Mesodermal cell (in vitro differentiated cells): ENCODE results near the gene PGPEP1.
"Not testable (repeated sequence)": the region's sequence is repeated elsewhere in the genome, so short reads cannot be mapped to it uniquely, and the experiment has no call there.

Experiments
- H3K27ac ChIP-seq: 2 replicates; pipeline ENCODE4 v1.7.0; 2013; ENCODE audit warnings: mild to moderate bottlenecking, low read depth, low read length, moderate library complexity; ENCODE audit not compliant: severe bottlenecking
- H3K36me3 ChIP-seq: 2 replicates; pipeline ENCODE4 v1.7.1; 2013; ENCODE audit warnings: mild to moderate bottlenecking, low read length, moderate library complexity; ENCODE audit not compliant: control insufficient read depth, insufficient read depth
- H3K4me1 ChIP-seq: one replicate; pipeline ENCODE4 v1.7.1; 2013; ENCODE audit warnings: mild to moderate bottlenecking, low read length; ENCODE audit not compliant: insufficient read depth, control insufficient read depth, poor library complexity, severe bottlenecking
- H3K4me3 ChIP-seq: 2 replicates; pipeline ENCODE4 v1.7.0; 2013; ENCODE audit warnings: low read length, control low read depth, mild to moderate bottlenecking; ENCODE audit not compliant: insufficient read depth, poor library complexity, severe bottlenecking; ENCODE audit errors: extremely low read depth
- H3K9me3 ChIP-seq: 2 replicates; pipeline ENCODE4 v1.7.1; 2013; ENCODE audit warnings: mild to moderate bottlenecking, low read length, moderate library complexity; ENCODE audit not compliant: control insufficient read depth
- WGBS, 2 experiments: methylation state at CpG; one replicate each; pipeline ENCODE4 v1.1.5; 2013; ENCODE audit warnings: missing lambda C conversion rate in 2 of 2; ENCODE audit not compliant: insufficient coverage in 2 of 2; 5-methylcytosine and 5-hydroxymethylcytosine counted together

The PGPEP1 gene

DNA sequence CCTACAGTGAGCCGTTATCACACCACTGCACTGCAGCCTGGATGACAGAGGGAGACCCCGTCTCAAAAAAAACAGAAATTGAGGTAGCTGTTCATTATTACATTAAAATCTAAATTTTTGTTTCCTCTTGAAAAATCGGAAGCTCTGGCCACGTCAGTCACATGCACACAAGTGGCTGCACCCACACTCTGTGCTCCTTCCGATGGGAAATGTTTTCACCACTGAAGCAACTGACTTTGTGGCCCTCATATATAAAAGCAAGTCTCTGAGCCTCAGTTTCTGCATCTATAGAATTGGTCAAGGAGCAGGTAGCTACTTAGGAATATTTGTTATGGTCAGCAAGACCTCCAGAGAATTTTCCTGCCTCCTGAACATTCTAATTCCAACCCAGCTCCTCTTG, 52.5 kb downstream of the PGPEP1 start:
- Histone ChIP-seq H3K9me3 (no peaks in the 10 kb centered on the region), H3K4me1 (no peaks in the 10 kb centered on the region), H3K27ac (no peak overlapping the region), H3K36me3 (peaks cover 11% of the 10 kb centered on the region), H3K4me3 (no peak overlapping the region)
- WGBS, 2 experiments: 95 to 100% methylated on average over 3 to 4 of the region's 5 CpGs

DNA sequence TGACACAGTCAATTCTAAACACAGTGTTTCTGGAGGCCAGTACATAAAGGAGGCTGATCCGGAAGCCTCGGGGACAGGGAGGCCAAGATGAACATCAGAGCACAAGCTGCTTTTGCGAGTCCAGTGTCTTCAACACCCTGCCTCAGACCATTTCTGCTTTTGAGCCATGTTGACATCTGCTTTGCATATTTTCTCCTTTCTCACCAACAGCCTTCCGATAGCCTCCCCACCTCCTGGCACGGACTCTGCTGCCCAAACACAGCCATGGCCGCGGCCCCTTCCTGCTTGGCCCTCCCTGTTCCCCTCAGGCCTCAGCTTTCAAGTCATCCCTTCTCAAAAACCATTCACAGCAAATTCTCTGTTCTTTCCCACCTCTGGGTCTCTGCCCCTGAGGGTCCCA, 53.4 kb downstream of the PGPEP1 start:
- peaks cover 8% of the 10 kb centered on the region for H3K36me3 ChIP-seq

DNA sequence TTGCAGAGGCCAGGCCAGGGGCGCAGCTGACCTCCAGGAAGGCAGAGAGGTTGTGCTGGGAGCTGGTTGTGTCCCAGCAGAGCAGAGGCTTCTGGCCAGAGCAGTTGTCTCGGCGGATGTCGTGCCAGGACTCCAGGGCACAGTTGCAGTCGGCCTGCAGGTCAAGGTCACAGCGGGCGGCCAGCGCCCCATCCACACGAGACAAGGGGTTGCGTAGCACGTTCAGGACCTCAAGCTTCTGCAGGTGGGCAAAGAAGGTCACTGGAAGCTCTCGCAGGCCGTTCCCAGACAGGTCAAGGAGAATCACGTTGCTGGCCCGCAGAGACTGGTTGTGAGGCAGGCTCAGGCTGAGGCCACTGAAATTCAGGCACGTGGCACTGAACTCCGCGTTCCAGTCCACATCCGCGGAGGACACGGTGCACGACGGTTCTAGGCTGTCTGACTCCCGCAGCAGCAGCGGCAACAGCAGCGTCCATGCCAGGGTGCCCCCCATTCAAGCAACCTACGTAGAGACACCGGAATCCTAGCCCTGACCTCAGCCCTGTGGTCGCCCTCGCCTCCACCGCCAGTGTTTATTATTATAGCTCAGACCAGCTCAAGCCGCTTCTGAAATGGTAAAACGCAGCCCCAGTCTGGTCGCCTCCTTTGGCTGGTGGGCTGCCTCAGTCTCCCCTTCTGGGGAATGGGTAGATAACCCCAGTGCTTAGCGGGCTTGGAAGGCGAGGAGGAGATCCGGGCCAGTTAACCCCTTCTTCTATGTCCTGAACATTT, 56.3 kb downstream of the PGPEP1 start:
- Histone ChIP-seq H3K4me3 (no peak overlapping the region), H3K9me3 (no peaks in the 10 kb centered on the region)
- WGBS, 2 experiments: 87 to 89% methylated on average over 32 to 35 of the region's 37 CpGs

More for the DNA sequence above, 53.4 kb downstream of the PGPEP1 start:
- Histone ChIP-seq H3K4me3 (no peak overlapping the region), H3K4me1 (no peaks in the 10 kb centered on the region), H3K9me3 (no peaks in the 10 kb centered on the region), H3K27ac (no peak overlapping the region)
- 87 to 89% methylated on average over 7 of the region's 7 CpGs for WGBS, 2 experiments

DNA sequence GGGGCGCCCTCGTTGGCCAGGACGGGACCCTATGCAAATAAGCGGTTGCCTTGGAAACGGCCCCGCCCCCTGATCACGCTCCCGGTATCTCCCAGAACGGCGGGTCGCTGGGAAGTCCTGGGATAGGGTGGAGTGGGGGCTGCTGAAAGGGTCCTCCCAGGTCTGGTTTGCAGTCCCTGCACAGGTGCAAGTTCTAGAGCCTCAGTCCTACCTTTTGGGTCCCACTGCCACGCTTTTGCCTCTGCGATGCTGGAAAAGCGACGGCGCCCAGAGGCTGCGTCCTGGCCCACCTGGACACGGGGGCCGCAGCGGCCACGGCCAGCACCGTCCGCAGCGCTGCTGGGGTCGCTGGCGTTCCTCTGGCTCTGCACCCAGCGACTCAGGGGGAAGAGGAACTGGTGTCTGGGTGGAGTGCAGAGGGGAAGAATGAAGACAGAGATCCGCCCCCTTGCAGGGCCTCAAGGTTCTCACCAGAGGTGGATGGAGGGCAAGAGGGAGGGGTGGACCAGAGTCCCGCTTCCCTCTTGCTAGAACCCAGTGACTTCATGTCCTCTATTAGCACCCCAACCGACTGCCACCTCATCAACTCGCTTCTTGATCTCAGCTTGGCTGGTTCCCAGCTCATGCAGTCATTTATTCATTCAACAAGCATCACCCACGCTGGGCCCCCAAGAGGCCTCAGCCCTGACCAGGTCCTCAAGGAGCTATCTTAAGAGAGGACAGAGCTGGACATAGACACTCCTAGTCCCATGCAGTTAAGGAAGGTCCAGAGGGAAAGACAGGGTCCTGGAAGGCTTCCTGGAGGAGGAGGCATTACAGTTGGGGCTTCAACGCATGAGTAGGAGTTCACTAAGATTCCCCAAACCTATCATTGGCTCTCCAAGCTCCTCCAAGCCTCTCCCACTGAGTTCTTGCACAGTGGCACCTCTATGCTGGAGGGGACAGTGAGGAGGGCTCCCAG, 57.1 kb downstream of the PGPEP1 start, which contains the start of gene LRRC25:
Gene LRRC25, minus strand, starts transcription at position 381 of the 961 bp plus-strand sequence. CDS start 659 bp downstream, outside the sequence.
- 42 to 57% methylated on average over 25 of the region's 33 CpGs for WGBS, 2 experiments
- Histone ChIP-seq H3K4me1 (no peaks in the 10 kb centered on the region), H3K36me3 (no peaks in the 10 kb centered on the region), H3K27ac (no peak within 1 kb of the TSS), H3K9me3 (no peaks in the 10 kb centered on the region), H3K4me3 (no peak within 1 kb of the TSS)

More for the DNA sequence above, 56.3 kb downstream of the PGPEP1 start:
- H3K27ac ChIP-seq: no peak overlapping the region
- H3K36me3 ChIP-seq: no peaks in the 10 kb centered on the region
- no peaks in the 10 kb centered on the region for H3K4me1 ChIP-seq

DNA sequence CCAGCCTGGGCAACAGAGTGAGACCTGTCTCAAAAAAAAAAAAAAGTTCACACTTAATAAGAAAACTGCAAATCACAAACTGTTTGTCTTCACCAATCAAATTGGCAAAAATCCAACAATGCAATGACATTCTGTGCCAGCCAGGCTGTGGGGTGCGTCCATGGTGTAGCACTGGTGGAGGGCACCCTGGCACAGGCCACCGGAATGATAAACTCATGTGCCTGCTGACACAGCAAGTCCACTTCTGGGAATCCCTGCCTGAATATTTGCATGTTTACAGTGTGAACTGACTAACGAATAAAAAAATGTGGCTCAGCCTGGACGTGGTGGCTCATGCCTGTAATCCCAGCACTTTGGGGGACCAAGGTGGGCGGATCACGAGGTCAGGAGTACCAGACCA, 58.6 kb downstream of the PGPEP1 start:
- H3K4me3 ChIP-seq: no peak overlapping the region

DNA sequence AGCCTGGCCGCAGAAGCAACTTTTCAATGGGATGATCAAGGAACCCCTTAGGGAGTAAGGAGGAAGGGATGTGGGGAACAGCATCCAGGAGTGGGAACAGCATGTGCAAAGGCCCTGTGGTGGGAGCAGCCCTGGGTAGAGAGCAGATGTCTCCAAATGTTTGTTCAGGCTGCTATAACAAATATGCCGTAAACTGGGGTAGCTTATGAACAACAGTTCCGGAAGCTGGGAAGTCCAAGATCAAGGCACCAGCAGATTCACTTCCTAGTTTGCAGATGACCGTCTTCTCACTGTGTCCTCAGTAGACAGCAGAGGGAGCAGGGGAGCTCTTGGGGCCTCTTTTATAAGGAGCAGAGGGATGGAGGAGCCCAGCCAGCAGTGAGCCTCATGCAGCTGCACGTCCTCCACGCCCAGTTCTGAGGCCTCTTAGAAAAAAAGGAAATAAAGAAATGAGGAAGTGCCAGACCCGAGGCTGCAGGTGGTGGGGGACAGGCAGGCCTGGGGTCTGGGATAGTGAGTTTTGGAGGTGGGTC, 61.2 kb downstream of the PGPEP1 start:
- H3K36me3 ChIP-seq: no peaks in the 10 kb centered on the region

More for the DNA sequence above, 58.6 kb downstream of the PGPEP1 start:
- Histone ChIP-seq H3K9me3 (no peaks in the 10 kb centered on the region), H3K36me3 (no peaks in the 10 kb centered on the region), H3K27ac (no peak overlapping the region), H3K4me1 (no peaks in the 10 kb centered on the region)
- WGBS, 2 experiments: 78 to 93% methylated on average over 6 of the region's 6 CpGs

DNA sequence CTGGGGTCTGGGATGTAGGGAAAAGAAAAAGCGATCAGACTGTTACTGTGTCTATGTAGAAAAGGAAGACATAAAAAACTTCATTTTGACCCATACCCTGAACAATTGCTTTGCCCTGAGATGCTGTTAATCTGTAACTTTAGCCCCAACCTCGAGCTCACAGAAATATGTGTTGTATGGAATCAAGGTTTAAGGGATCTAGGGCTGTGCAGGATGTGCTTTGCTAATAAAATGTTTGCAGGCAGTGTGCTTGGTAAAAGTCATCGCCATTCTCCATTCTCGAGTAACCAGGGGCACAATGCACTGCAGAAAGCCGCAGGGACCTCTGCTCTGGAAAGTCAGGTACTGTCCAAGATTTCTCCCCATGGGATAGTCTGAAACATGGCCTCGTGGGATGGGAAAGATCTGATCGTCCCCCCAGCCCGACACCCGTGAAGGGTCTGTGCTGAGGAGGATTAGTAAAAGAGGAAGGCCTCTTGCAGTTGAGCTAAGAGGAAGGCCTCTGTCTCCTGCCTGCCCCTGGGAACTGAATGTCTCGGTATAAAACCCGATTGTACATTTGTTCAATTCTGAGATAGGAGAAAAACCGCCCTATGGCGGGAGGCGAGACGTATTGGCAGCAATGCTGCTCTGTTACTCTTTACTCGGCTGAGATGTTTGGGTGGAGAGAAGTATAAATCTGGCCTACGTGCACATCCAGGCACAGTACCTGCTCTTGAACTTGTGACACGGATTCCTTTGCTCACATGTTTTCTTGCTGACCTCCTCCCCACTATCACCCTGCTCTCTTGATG, 62.3 kb downstream of the PGPEP1 start:
- H3K9me3 ChIP-seq, H3K4me1 ChIP-seq, H3K36me3 ChIP-seq, H3K27ac ChIP-seq, H3K4me3 ChIP-seq: not testable (repeated sequence)
- 86 to 95% methylated on average over 11 to 12 of the region's 18 CpGs for WGBS, 2 experiments

More for the DNA sequence above, 61.2 kb downstream of the PGPEP1 start:
- no peaks in the 10 kb centered on the region for H3K4me1 ChIP-seq
- H3K4me3 ChIP-seq: no peak overlapping the region
- 55 to 73% methylated on average over 6 to 7 of the region's 7 CpGs for WGBS, 2 experiments
- no peaks in the 10 kb centered on the region for H3K9me3 ChIP-seq
- no peak overlapping the region for H3K27ac ChIP-seq

DNA sequence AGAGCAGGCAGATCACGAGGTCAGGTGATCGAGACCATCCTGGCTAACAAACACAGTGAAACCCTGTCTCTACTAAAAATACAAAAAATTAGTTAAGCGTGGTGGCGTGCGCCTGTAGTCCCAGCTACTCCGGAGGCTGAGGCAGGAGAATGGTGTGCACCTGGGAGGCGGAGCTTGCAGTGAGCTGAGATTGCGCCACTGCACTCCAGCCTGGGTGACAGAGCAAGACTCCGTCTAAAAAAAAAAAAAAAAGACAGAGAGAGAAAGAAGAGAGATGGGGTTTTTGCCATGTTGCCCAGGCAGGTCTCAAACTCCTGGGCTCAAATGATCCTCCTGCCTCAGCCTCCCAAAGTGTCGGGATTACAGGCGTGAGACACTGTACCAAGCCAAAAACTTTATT, 65.4 kb downstream of the PGPEP1 start:
- WGBS, 2 experiments: 98 to 100% methylated on average over 6 to 7 of the region's 11 CpGs

DNA sequence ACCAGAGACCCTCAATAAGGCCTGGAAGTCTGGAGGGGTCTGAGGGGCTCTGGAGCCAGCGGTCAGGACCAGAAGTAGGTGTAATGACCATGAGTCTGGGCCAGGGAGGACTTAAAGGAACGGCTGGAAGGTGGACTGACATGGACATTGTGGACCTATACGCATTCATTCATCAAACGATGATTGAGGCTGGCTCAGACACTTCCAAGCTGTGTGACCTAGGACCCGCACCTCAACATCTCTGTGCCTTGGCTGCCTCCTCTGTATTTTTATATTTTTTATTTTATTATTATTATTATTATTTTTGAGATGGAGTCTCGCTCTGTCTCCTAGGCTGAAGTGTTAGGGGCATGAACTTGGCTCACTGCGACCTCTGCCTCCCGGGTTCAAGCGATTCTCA, 66.4 kb downstream of the PGPEP1 start:
- H3K4me1 ChIP-seq: no peaks in the 10 kb centered on the region
- H3K4me3 ChIP-seq: no peak overlapping the region
- no peaks in the 10 kb centered on the region for H3K9me3 ChIP-seq
- no peak overlapping the region for H3K27ac ChIP-seq
- H3K36me3 ChIP-seq: no peaks in the 10 kb centered on the region
- 87 to 96% methylated on average over 8 of the region's 9 CpGs for WGBS, 2 experiments

More for the DNA sequence above, 65.4 kb downstream of the PGPEP1 start:
- not testable (repeated sequence) for H3K9me3 ChIP-seq, H3K4me3 ChIP-seq, H3K36me3 ChIP-seq, H3K4me1 ChIP-seq, H3K27ac ChIP-seq

DNA sequence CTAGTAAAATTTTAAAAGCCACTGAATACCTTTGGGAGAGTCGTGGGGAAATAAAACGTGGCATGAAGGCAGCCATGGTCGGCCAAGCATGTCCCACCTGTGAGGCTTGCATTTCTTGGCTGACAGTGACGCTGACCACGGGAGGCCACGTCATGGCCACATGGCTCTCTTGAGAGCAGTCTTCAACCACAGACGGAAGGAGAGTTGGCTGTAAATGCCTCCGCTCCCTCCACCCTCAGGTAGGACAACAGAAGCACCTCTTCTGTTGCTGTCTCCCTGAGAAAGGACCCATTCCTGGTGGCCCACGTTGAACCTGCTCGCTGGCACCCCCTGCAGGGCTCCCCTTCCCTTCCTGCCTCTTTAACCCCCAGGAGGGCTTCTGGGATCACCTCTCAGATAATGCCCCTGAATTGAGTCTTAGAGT, 67.7 kb downstream of the PGPEP1 start:
- no peaks in the 10 kb centered on the region for H3K4me1 ChIP-seq
- WGBS, 2 experiments: 75 to 80% methylated on average over 10 of the region's 10 CpGs
- no peaks in the 10 kb centered on the region for H3K36me3 ChIP-seq
- no peak overlapping the region for H3K27ac ChIP-seq
- no peaks in the 10 kb centered on the region for H3K9me3 ChIP-seq
- H3K4me3 ChIP-seq: no peak overlapping the region
